NK-92 treated with Interleukin-12 subunit alpha and Interleukin-12 subunit beta, amount 100 ng/mL, for 24 hours (cell line): ENCODE data around the gene RALGAPA1.
"Not testable (repeated sequence)": the region's sequence is repeated elsewhere in the genome, so short reads cannot be mapped to it uniquely, and the experiment has no call there.

Experiments used
- DNase-seq: peaks from one replicate; lab custom pipeline; 2025; lab: John Stamatoyannopoulos, UW

RALGAPA1 gene

DNA sequence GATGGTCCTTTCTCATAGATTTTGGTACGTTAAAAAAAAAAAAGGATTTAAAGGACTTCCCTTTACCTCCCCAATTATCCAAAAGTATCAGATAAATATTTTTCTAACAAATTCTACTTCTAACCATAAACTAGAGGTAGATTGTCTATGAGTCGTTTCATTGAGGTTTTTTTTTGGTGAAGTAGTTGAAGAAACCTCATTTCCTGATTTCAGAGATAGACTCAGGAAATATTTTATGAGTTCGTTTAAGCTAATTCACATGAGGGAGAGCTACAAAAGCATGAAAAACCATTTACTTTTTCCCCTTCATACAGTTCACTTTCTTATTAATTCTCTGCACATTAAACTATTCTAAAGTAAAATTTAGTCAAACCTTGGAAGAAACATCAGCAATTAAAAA is 112.5 kb downstream of the RALGAPA1 start:
- no peak for DNase-seq

DNA sequence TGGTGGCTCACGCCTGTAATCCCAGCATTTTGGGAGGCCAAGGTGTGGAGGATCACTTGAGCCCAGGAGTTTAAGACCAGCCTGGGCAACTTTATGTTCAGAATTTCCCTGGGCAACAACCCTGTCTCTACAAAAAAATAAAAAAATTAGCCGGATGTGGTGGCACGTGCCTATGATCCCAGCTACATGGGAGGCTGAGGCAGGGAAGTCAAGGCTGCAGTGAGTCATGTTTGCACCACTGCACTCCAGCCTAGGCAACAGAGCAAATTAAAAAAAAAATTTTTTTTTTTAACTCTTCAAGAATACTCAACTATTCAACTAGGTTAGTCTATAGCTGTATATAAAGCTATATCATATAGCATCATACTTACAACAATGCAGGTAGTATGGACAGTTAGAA is 113.0 kb downstream of the RALGAPA1 start:
- no peak for DNase-seq

GRCh38 chr14:35695647-35696046 is 113.4 kb downstream of the RALGAPA1 start:
- no peak for DNase-seq

GRCh38 chr14:35695072-35695471 is 114.0 kb downstream of the RALGAPA1 start:
- DNase-seq = no peak

GRCh38 chr14:35689000-35689460 is 120.1 kb downstream of the RALGAPA1 start:
- DNase-seq = no peak

DNA sequence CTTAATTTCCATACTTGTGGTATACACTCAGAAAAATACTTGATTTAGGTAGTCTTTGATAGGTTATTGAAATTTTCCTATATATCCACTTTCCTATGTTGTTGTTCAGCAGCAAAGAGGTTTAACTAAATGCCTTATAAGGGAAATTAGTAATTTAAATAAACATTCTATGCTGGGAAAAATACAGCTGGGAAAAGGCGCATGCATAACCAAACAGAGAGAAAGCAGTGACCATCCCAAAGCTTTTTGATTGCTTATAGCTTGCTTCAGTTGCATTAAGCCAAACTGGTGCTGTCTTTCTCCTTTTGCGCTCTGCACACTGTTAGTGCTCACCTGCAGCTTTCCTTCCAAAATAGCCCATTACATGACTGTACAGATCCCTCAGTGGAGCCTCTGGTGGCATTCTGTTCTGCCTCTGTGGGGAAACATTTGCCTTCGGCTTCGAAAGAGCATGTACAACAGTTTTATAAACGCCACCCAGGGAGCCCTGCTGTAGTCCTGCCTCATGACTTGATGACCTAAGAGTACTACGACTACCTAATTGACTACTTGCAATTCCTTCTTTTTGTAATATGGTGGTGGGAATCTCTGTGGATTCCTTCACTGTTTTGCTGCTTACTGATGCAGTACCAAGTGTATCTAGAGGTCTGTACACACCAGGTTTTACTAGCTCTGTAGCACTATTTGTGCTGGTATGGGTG is 120.8 kb downstream of the RALGAPA1 start:
- no peak for DNase-seq

DNA sequence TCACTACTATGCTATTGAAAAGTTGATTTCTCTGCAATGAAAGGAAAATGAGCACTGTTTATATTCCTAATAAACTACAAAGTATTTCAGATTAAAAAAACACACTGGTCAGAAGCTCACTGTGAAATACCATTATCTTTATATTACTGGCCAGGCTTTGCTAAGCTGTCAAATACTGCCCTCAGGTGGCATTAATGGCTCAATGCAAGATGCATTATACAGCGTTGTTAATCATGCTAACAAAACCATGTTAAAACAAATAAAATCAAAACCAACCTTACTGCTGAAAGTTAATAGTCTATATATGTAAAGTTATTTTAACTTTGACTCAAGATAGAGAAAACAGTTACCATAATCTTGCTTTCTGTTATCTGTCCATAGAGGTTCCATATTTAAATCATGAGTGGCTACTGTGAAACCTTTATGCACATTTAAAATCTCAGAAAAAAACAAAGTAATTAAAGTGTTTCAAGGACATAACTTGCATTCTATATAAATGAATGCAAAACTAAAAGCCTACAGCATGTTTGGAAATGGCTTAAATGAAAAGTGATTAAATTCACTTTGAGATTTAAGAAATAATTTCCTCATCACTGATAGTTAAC is 121.7 kb downstream of the RALGAPA1 start:
- no peak for DNase-seq

DNA sequence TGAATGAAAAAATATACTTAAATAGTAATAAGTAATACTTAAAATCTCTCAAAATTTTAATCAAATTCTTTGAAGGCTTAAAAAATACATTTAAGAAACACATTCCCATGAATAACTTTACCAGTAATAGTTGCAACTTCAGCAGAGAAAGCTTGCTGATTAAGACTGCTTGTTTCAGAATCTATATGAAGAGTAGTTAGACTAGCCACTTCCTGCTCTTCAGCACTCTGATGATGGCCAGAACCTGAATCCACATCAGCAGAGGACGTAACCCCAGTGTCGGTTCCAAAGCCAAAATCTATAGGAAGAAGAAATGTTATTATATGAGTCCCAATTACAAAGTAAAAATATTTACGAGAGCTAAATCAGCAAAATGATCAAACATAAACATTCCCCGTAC is 125.4 kb downstream of the RALGAPA1 start:
- DNase-seq = not testable (repeated sequence)

DNA sequence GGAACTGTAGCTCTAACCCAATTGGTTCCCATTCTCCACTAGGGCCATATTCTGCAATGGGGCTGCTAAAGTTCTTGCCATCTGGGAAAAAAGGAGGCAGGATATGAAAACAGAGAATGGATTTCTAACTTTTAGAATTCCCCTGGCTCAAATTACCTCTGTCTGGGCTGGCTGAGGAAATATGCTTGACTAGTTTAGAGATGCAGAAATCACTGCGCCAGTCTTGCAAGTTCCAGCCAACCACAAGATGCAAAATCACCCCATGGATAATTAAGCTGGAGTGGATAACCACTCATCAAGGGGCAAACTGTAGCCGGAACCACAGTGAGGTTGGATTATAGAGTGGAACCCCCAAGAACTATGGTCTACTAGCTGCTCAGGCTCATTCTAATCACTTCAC is 126.3 kb downstream of the RALGAPA1 start:
- no peak for DNase-seq

GRCh38 chr14:35678403-35679028 is 130.6 kb downstream of the RALGAPA1 start:
- DNase-seq = no peak

DNA sequence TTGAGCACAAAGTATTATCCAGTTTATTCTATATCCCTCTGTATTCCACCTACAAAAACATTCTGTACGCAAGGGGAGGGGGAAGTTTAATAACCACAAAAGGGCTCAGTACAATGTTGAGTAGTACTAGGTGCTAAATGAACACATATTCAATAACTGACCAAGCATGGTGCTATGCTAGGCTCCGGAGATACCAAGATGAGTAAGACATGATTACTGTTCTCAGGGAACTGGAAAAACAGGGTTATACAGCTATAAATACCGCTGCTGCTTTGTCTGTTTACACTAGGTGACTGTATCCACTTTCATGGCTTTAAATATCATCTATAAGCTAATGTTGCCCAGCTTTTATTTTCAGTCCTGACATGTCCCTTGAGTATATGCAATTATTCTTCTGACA is 139.3 kb downstream of the RALGAPA1 start:
- no peak for DNase-seq

GRCh38 chr14:35666429-35667043 is 142.6 kb downstream of the RALGAPA1 start:
- DNase-seq = no peak

- DNase-seq = no peak
Observed at GRCh38 chr14:35661875-35662274, 147.2 kb downstream of the RALGAPA1 start.

DNA sequence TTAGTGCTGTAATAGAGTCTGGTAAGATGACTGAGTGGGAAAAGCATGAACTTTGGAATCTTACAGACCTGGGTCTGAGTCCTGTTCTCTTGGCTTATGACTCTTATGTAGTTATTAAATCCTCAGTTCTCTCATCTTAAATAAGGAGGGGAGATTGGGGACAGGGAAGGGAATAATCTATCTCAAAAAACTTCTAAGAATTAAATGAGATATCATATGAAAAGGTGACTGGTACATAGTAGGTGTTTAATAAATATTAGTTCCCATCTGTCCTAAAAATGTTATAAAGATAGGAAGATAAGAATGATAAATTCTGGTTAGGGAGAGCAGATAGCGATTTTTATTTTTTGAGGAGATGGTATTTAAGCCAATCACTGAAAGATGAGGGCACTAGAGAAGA is 156.1 kb downstream of the RALGAPA1 start:
- no peak for DNase-seq

GRCh38 chr14:35643513-35643912 is 165.6 kb downstream of the RALGAPA1 start:
- no peak for DNase-seq

- no peak for DNase-seq
Observed at GRCh38 chr14:35637851-35638250, 171.2 kb downstream of the RALGAPA1 start.

- DNase-seq = no peak
Observed at GRCh38 chr14:35637269-35637668, 171.8 kb downstream of the RALGAPA1 start.

DNA sequence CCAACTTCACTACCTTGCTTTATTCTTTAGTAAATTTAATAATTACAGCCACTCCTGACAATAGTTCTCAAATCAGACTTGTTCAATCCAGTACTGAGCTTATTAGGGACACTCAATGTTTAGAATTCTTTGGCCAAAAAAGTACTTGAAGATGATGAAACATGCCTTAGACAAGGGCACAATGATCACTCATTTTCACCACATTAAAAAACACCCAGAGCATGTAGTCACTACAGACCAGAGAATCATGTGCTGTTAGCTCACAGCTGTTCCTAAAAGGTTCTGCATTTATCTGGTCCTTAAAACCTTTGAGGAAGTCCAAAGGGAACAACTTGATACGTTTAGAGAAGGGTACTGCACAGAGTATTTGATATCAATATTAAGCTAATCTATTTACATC is 176.4 kb downstream of the RALGAPA1 start:
- no peak for DNase-seq

DNA sequence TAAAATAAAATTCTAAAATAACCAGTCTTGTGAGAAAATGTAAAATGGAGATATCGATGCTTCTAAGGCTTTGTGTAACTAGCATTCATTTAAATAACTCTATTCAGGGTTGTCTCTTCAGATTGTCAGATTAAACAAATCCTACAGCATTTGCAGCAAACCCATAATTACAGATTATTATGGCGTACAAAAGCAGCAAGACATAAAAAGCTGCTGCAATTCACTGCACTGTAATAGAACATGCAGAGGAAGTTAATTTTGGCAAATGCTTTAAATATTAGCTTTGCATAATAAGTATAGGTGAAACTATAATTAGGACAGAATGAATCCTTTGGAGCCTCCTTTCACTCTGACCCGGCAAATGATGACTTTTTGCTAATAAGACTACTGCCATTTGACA is 176.8 kb downstream of the RALGAPA1 start:
- no peak for DNase-seq

- no peak for DNase-seq
Observed at GRCh38 chr14:35631071-35631805, 177.9 kb downstream of the RALGAPA1 start.

- no peak for DNase-seq
Observed at GRCh38 chr14:35628989-35629388, 180.1 kb downstream of the RALGAPA1 start.

DNA sequence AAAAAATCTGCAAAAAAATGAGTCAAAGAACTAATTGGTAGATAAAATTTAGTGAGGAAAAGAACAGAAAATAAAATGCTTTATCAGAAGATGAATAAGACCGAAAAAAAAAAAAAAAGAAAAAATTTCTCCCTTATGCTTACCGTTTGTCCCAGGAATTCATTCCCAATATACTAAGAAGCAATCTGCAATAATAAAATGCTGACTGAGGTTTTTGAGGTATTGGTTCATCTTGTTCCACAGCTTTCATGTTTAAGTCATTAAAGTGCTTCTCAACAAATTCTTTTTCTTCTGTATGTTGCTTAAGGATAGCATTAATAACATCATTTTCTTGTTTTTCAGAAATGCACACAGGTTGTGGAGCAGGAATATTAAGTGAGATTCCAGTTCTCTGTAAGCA is 182.1 kb downstream of the RALGAPA1 start:
- DNase-seq = not testable (repeated sequence)
